ENCODE results near the gene RELA.

Gene RELA

DNA sequence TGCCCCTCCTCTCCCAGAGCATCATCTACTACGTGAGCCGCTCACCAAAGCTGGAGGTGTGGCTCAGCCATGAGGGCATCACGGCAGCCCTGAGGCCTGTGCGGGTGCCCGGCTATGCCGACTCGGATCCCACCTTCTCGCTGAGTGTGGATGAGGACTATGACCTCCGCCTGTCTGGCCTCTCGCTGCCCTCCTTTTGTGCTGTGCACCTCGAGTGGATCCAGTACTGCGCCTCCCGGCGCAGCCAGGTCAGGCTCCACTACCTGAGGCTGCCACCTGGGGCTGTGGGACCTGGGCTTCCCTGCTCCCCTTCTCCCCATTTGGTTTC, 28.6 kb downstream of the RELA start:
- DNase-seq: no peak

DNA sequence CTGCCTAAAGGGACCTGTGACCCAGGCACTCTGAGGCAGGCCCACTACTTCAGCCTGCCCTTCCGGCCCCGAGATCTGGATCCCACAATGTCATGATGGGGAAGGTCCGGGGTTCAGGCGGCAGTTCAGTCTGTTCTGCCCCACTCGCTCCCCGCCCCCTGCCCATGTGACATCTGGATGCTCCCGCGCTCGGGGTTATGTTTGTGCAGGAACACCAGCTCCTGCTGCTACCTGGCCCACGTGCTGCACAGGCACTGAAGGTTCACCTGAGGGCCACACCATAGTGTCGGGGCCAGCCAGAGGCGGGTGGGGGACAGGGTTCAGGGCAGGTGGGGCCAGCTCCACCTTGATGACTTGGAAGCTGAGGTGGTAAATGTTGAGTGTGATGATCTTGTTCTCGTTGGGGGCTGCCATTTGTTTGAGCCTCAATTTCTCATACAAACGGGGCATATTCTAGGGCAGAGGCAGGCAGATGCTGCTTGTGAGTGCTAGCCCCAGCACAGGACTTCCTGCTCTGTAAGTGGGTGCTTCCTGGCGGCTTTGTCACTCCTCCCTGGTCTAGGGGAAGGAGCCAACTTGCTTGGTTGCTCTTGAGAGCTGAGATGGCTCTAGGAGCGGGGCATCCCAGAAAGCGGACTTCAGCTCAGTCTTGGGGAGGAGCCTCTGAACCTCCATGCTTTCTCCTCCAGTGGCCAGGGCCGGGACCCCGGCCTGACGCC, 29.2 kb downstream of the RELA start:
- no peak for DNase-seq

DNA sequence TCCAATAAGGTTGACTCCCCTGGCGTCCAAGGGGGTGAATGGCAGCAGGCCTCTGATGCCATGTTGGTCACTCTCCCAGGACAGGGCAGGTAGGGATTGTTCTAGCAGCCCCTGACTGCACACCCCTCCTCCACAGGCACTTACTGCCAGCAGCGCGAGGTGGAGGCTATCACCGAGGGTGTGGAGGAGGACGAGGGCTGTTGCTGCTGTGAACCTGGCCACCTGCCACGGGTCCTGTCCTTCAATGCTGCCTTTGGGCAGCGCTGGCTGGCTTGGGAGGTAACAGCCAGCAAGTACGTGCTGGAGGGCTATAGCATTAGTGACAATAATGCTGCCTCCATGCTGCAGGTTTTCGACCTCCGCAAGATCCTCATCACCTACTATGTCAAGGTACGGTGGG, 32.5 kb downstream of the RELA start:
- no peak for DNase-seq

DNA sequence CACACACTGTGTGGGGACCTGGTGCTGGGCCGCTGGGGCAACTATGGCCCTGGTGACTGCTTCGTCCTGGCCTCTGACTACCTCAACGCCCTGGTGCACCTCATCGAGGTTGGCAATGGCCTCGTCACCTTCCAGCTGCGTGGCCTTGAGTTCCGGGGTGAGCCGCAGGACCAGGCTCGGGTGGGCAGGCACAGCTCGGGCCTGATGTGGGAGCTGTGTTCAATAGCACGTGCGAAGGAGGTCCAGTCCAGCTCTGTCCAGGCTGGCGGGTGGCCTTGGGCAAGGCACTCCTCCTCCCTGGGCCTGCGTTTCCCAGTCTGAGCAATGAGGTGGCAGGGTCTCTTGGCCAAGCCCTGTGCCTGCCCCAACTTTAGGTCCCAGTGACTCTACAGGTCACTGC, 33.1 kb downstream of the RELA start:
- DNase-seq: no peak

DNA sequence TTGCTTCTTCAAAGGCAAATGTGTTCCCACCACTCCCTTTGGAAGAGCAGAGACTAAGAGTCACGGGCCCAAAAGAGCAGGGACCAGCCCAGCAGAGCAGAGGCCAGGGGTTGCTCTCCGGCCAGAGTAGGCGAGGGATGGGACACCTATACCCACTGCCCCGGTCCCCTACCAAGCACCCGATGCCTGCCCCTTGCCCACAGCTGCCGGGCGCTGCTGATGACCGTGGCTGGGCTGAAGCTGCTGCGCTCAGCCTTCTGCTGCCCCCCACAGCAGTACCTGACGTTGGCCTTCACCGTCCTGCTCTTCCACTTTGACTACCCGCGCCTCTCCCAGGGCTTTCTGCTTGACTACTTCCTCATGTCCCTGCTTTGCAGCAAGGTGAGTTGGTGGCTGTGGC, 35.5 kb downstream of the RELA start:
- DNase-seq: no peak

DNA sequence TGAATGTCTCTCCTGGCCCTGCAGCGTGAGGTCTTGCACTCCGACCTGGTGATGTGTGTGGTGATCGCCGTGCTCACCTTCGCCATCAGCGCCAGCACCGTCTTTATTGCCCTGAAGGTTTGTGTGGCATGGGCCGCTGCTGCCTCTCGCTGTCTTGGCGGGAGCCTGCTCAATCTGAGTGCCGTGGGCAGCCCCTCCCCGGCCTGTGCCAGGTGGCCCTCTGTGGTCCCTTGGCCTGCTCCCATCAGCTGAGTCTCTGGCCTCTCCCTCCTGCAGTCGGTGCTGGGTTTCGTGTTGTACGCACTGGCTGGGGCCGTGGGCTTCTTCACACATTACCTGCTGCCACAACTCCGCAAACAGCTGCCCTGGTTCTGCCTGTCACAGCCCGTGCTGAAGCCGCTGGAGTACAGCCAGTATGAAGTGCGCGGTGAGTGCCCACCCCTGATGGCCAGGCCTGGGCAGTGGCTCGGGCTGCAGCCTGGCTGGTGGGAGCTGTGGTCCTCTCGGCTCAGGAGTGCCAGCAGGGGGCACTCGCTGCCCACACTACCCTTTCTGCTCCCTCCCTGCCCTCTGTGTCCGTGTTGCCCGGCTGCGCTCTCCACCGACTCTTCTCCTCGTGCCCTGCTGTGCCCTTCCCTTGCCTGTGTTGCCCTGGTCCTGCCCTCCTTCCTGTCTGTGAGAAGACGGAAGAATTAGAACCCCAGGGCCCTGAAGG, 36.9 kb downstream of the RELA start:
- no peak for DNase-seq

DNA sequence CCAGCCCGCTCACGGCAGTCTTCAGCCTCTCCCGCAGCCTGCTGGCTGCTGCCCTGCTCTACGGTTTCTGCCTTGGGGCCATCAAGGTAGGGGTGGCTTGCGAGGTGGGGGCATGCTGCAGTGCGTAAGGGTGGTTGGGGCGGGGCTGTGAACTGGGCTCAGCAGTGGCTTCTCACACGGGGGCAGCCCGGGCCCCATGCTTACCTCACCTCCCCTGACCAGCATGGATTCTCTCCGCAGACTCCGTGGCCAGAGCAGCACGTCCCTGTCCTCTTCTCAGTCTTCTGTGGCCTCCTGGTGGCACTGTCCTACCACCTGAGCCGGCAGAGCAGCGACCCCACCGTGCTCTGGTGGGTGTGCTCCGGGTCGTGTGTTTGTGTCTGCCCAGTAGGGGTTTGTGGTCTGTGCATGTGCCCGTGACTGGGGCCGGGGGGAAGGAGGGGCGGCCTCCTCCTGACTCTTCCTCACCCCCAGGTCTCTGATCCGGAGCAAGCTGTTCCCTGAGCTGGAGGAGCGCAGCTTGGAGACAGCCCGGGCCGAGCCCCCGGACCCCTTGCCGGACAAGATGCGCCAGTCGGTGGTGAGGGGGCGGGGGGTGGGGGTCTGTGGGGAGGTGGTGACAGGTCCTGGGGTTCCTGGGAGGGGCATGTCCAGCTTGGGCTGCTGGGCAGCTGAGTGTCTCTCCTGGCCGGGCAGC, 37.6 kb downstream of the RELA start:
- DNase-seq: no peak

DNA sequence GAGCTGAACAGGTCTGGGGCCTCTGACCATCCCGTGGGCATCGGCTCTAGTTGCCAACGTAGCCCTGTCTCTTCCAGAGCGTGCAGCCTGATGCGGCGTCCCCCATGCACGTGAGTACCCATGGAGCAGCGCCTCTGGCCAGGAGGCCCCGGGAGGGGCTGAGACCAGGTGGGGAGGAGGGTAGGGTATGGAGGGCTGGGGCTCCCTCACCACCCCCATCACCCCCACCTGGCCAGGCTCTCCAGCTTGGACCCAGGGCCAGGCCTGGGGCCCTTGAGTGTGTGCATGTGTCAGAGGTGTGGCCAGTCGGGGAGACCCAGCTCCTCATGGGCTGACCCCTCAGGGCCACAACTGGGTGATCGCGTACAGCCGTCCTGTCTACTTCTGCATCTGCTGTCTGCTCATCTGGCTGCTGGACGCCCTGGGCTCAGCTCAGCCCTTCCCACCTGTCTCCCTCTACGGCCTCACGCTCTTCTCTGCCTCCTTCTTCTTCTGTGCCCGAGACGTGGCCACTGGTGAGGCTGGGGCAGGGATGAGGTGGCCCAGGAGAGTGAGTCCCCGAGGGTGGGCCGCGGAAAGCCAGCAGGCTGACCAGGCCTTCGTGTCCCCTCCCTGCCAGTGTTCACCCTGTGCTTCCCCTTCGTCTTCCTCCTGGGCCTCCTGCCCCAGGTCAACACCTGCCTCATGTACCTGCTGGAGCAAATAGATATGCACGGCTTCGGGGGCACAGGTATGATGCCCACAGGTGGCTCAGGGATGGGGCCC, 38.7 kb downstream of the RELA start:
- DNase-seq: no peak

DNA sequence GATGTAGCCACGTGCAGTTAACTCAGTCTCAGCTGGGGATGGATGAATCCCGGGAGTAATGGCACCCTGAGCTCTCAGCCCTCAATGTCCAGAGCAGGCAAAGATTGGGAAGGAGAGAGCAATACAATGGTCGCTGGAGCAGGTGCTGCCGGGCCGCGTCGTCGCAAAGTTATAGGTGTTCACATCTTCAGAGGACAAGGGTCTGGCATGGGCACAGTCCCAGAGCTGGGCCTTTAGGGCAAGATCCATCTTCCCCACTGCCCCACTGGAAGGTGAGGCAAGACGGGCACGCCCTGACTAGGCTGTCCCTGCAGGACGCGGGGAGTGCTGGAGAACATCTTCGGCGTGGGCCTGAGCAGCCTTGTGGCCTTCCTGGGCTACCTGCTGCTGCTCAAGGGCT, 39.5 kb downstream of the RELA start:
- no peak for DNase-seq

DNA sequence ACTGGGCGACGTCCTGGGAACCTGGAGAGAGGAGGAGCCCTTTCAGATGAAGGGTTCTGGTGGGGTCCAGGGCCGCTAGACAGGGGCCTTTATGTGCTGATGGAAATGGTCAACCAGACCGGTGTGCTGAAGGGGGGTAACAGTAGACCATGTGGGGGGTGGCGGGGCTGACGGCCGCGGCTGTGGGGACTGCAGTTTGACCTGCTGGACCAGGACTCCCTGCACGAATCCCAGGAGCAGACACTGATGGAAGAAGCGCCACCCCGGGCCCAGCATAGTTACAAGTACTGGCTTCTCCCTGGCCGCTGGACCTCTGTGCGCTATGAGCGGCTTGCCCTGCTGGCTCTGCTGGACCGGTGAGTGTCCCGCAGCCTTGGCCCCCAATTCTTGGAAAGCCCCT, 40.7 kb downstream of the RELA start:
- no peak for DNase-seq

DNA sequence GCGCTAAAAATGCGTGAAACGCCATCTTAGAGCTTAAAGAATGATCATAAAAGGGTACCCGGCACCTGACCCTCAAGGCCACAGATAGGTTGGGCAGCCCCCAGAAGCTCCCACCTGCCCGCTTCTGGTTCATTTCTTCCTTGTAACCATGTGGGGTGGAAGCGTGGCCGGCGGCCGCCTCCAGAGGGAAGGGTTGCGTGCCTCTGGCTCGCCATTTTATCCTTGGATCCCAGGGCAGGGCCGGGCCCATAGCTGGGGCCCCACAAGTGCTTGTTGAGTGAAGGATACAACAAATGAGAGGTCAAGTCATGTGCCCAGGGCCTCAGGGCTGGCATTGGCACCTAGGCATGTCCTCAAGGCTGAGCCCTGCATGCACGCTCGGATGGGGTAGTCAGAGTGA, 41.3 kb downstream of the RELA start:
- no peak for DNase-seq

DNA sequence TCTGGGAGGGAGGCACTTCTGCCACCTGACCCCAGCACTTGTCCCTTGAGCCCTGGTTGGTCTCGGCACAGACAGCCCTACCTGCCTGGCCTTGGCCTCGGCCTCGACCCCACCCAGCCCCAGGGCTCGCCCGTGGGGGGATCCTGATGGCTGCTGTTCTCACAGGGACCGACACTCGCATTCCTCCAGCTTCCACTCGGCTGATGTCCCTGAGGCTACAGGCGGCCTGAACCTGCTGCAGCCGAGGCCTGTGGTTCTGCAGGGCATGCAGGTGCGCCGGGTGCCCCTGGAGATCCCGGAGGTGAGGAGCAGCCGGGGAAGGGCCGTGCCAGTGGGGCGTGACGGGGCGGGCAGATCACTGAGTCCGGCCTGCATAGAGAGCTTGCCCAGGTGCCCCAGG, 42.0 kb downstream of the RELA start:
- no peak for DNase-seq

DNA sequence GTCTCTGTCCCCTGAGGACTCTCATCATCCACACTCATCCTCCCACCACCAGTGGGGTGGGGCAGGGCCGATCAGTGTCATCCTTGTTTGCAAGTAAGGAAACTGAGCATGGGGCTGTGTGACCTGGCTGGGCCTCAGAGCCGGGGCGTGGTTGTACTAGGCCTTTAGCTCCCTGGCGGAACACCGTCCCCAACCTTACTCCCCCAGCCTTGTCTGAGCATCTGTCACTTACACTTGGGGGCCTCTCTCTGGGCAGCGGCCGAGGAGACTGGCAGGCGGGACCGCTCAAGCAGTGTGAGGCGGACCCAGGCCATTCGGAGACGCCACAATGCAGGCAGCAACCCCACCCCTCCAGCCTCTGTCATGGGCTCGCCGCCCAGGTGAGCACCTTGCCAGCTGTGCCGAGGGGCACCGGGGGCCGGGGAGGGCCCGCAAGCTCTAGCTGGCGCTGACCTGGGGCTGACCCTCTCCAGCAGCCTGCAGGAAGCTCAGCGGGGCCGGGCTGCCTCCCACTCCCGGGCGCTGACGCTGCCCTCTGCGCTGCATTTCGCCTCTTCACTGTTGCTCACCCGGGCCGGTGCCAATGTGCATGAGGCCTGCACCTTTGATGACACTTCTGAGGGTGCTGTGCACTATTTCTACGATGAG, 43.3 kb downstream of the RELA start:
- DNase-seq: no peak

DNA sequence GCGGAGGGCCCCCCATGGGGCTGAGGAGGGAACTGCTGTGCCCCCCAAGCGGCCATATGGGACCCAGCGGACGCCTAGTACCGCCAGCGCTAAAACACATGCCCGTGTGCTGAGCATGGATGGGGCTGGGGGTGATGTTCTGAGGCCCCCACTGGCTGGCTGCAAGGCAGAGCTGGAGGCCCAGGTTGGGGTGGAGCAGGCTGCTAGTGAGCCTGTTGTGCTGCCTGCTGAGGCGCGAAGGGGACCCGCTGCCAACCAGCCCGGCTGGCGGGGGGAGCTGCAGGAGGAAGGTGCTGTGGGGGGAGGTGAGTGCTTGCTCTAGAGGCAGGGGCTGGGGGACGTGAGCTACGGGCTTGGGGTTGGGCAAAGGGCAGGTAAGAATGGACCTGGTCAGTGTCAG, 44.0 kb downstream of the RELA start:
- DNase-seq: no peak

DNA sequence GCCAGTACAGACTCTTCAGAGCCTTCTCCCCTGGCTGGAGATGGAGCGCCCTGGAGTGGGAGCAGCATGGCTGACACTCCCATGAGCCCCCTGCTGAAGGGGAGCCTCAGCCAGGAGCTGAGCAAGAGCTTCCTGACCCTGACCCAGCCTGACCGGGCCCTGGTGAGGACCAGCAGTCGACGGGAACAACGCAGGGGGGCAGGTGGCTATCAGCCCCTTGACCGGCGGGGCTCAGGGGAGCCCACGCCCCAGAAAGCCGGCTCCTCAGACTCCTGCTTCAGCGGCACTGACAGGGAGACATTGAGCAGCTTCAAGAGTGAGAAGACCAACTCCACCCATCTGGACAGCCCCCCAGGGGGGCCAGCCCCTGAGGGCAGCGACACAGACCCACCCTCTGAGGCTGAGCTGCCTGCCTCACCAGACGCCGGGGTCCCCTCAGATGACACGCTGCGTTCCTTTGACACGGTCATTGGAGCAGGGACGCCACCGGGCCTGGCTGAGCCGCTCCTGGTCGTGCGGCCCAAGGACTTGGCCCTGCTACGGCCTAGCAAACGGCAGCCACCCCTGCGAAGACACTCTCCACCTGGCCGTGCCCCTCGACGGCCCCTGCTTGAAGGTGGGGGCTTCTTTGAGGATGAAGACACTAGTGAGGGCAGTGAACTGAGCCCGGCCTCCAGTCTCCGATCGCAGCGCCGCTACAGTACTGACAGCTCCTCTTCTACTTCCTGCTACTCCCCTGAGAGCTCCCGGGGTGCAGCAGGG, 44.5 kb downstream of the RELA start:
- DNase-seq: no peak

DNA sequence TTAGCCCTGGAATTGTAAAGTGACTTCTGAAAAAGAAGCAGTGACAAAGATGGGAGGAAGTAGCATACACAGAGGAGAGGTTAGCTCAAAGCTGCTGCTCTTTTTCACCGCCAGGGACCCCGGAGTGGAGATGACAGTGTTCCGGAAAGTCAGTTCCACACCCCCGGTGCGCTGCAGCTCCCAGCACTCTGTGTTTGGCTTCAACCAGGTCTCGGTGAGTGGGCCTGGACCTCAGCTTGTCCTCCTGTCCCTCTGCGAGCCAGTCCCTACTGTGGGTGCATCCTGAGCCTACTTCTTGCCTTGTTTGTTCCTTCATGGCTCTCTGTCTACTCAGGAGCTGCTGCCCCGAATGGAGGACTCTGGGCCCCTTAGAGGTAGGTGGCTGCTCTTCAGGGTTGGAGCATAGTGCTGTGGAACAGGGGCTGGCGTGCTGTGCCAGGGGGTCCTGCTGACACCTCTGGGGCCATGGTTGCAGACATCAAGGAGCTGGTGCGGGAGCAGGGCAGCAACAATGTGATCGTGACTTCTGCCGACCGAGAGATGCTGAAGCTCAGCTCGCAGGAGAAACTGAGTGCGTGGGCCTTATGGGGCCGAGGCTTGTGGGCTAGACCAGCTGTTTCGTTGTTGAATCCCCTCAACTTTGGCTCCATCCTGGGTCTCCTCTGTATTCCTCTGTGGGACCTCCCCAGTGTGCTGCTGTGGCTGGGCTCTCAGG, 45.4 kb downstream of the RELA start:
- no peak for DNase-seq

DNA sequence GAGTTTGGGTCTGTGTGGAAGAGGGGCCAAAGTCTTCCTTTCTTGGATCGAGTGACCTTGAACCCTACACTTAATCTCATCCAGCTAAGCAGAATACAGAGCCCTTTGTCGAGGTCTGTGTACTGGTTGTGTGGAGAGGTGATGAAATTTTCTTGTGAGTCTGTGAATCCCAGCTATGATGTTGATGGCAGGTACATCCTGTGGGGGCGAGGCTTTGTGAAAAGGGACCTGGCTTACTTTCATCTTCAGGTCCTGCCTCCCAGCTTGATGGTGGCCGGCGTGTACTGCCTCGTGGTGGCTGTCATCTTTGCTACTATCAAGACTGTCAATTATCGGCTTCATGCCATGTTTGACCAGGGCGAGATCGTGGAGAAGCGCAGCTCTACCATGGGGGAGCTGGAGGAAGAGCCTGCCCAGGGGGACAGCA, 46.1 kb downstream of the RELA start:
- DNase-seq: no peak

DNA sequence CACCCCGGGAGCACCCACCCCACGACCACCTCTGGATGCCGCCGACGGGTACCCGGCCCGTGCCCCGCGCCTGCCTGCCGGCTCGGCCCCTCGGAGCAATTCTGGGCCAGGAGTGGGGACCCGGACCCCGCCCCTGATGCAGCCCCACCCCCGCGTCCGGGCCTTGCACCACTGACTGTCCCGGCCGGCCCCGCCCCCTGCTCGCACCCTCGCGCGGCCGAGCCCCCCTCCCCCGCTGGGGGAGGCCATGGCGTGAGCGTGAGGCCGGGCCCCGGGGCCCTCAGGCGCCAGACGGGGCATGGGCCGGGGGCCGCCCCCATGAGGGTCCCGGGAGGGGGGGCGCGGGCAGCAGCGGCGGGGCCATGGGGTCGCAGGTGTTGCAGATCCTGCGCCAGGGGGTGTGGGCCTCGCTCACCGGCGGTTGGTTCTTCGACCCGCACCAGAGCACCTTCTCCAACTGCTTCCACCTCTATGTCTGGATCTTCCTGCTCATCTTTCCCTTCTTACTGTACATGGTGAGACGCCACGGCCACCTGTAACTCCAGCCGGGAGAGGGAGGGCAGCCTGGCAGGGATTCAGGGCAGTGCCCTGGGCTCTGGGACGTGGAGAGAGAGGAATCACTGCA, 46.7 kb downstream of the RELA start:
- DNase-seq: no peak

DNA sequence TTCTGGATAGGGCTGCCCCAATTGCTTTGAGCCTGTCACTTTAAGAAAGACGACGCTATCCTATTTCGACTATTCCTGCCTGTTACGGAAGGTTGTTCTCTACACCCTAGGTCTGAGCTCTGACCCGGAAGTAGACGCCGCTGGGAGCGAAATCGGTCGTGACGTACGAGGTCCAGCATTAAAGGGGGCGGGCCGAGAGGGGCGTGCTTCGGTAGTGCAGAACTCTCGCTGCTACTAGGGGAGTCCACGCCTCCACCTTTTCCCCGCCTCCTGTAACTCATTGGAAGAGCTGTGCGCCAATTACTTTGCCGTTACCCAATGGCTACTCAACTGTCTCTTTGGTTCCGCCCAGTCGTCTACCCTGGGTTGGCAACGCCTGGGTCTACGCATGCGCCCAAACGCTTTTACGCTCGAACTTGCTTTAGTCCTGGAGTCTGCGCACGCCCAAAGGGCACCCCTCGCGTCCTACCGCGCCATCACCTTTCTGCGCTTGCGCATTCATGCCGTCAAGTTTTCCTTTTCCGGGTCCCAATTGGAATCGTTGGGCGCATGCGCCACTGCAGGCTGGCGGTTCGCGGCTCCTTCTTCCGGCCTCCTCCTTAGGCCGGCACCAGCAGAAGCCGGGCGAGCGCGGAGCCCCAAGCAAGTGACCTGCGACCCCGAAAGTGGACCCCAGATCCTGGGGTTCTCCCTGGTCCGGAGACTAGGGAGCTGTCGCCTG, 47.3 kb downstream of the RELA start, which contains the start of gene PCNX3:
Gene PCNX3, plus strand, starts transcription at position 548 of the 721 bp plus-strand sequence. CDS start 536 bp downstream, outside the sequence.
- DNase-seq: peak; percentile 97

Measured in right kidney (tissue), 1 donor.